GM20431 (cell line): ENCODE results near the gene GLS.
"Not testable (repeated sequence)": the region's sequence is repeated elsewhere in the genome, so short reads cannot be mapped to it uniquely, and the experiment has no call there.

Experiments
- in situ Hi-C: fragments of 300-500 bp; cut with MseI, MboI; formaldehyde crosslinking; loops from one replicate; pipeline ENCODE4 v1.15.0; 2020; ENCODE audit warnings: low sequenced_read_pairs; ENCODE audit not compliant: unreplicated experiment

GLS gene

DNA sequence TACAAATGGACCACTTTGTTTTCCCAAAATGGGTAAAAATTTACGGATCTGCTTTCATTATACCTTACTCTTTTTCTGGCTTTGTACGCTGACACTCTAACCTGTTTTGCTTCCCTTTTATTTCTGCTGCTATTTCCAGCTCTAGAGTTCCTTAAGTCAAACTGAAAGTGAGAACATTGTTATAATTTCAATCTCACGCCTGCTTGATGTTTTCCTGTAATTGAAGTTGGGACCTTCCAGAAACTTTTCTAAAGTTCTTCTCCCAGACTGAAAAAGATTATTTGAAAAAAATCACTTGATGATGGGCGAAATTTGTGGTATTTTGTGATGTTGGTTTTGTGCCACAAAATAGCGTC, 1.8 kb downstream of the GLS start:
- in situ Hi-C loops = no loop called here

DNA sequence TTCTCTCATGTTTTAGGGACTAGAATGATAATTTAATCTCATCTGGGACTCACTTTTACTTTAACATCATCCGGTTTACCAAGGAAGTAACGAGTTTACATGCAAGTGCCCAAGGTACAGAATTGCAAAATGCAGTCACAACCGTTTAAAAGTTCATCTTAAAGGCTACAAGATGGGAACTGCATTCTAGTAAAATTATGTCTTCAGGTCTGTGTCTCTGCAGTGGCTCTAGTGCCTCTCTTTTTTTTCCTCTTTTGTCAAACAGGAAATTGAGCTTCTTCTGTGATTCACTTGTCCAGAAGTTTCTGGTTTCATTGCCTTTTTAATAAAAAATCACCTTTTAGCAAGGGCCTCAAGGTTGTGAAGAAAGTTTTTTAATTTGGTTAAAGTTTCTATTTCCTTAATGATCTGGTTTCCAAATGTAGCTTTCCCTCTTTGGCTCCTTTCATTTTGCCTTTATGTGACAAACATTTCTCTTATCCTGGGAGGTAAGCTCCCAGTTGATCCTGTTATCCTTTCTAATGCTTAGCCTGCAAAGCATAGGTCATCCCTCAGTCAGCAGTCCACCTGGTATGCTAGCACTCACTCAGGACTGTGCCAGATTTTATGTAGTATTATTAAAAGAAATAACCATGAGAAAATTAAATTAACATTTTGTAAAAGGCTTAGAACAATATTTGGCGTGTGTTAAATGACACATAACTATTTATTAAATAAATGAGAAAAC, 2.4 kb downstream of the GLS start:
- in situ Hi-C loops = no loop called here

DNA sequence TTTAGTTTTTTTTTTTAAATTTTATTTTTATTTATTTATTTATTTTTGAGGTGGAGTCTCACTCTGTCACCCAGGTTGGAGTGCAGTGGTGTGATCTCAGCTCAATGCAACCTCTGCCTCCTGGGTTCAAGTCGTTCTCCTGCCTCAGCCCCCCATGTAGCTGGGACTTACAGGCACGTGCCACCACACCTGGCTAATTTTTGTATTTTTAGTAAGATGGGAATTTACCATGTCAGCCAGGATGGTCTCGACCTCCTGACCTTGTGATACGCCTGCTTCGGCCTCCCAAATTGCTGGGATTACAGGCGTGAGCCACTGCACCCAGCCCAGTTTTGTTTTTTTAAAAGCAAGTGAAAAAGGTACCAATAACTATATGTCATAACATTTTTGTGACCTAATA, 5.2 kb downstream of the GLS start:
- in situ Hi-C loops = not testable (repeated sequence)

- in situ Hi-C loops = no loop called here
Observed at GRCh38 chr2:190887089-190887488, 6.5 kb downstream of the GLS start.

GRCh38 chr2:190888449-190888848, 7.8 kb downstream of the GLS start:
- in situ Hi-C loops = no loop called here

DNA sequence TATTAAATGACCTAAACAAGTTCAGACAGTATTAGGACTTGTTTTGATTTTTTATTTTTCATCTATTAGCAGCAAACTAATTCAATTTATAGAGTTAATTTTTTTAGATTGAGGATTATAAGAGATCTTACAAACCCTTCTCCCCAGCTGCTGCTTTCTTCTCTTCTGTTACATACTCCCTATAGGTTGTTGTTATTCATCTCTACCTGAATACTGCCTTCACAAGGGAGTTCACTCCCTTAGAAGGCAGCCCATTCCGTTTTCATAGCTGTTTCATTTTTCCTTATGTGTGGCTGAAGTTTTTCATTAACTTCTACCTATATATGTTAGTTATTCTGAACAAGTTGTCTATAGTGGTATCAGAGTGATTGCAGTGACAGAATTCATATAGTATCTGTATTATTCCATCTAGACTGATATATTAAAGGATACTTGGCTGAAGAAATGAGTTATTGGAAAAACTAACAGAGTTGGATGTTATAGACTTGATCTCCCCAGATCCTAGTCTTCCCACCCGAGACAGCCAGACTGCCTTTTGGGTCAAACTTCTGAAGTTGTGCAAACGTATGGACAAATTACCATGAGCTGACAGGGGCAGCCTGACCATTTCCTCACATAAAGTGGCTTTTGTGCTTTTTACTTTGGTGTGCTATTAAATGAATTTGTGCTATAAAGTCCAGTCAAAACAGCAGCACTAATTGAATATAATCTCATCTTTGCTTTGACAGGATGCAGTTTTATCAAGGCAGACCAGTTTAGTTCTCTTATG, 8.7 kb downstream of the GLS start:
- in situ Hi-C loops = no loop called here

GRCh38 chr2:190891372-190891771, 10.8 kb downstream of the GLS start:
- in situ Hi-C loops = no loop called here

DNA sequence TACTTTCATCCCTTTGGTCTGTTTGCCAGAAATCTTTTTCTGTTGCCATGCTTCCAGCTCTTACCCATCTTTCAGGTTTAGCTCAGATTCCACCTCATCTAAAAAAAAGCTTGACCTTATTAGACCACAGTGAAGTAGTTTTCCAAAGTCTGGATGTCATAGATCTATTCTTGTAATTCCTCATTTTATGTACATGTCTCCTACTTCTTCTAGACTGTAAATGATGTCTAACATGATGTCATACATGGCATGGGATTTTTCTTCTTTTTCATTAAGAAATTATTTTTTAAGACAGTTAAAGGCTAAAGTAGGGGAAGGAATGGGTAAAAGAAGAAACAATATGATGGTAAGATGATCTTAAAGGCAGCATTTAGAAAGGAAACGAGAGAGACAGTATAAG, 11.3 kb downstream of the GLS start:
- in situ Hi-C loops = no loop called here

DNA sequence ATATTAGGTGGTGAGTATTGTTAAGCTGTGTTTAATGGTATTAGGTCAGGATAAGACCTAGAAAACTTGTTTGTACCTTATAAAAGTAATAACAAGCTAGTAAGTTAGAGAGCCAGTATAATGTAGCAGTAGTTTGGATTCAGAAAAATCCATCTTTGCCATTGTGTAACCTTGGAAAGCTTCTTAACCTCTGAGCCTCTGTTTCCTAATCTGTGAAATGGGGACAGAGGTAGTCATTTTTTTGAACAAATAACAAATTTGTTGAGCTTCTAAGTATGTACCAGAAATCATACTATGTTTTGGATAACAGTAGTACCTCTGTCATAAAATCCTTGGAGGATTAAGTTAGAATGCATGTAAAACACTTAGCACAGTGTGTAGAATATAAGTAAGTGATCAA, 12.5 kb downstream of the GLS start:
- in situ Hi-C loops = no loop called here

DNA sequence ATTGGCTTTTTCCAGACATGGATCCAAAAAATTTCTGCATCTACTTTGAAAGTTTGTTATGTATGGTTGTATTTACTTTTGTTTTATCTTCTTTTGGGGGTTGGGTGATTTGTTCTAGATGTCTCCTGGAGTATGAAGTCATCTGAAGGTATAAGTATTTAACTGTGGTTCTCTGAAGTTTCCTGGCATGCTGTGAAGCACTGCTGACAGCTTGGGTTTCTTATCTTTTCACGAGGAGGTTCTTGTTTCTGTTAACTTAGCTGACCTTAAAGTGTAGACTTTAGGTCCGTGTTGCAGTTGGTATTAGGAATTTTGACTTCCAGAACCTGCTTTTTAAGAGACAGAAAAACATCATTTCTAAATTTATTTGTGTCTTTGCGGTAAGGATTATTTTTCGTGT, 15.9 kb downstream of the GLS start:
- in situ Hi-C loops = no loop called here

DNA sequence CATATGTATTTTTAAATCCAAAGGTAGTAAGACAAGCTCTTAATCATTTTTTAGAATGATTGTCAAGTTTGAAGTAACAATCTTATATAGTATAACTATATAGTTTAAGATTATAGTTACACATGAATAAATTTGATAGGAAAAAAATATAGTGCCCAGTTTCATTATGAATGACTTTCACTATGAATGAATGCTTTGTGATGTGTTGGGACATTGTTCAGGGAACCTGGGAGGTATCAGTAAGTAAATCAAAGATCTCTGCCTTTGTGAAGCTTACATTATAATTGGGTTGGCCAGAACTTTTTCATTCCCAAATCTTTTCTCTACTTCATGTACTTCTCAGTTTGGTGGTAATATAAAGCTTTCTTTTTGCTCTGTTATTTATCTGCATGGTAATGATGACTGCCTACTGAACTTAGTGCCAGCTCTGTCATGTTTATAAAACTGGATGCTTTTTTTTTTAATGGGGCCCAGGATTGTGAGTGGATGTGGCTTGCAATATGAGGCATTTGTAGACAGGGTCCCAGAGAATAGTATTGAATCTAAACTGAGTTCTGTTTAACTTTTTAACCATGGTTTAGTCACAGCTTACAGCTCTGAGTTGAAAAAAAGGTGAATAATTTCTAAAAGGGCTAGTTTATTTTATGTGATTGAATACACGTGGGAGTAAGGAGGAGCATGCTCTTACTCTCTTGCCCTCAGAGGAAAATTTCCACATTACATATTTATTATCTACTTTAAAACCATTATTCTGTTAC, 23.3 kb downstream of the GLS start:
- in situ Hi-C loops = no loop called here

DNA sequence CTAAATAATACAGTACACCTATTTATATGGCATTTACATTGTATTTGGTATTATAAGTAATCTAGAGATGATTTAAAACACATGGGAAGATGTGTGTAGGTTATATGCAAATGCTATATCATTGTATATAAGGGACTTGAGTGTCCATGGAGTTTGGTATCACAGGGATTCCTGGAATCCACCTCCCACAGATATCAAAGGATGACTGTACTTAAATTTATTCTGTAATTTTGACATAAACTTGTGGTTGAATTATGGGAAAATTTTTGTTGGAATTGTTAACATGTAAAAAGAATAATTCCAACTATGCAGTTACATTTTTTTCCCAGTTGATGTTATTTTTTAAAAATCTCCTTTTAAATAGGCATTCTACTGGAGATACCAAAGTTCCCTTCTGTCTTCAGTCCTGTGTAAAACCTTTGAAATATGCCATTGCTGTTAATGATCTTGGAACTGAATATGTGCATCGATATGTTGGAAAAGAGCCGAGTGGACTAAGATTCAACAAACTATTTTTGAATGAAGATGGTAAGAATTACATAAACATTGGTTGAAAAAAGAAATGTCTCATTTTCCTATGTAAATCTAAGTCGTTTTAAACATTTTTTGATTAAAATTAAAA, 24.1 kb downstream of the GLS start:
- in situ Hi-C loops = no loop called here

- in situ Hi-C loops = no loop called here
Observed at GRCh38 chr2:190908532-190908931, 27.9 kb downstream of the GLS start.

- in situ Hi-C loops = no loop called here
Observed at GRCh38 chr2:190909680-190910079, 29.1 kb downstream of the GLS start.

DNA sequence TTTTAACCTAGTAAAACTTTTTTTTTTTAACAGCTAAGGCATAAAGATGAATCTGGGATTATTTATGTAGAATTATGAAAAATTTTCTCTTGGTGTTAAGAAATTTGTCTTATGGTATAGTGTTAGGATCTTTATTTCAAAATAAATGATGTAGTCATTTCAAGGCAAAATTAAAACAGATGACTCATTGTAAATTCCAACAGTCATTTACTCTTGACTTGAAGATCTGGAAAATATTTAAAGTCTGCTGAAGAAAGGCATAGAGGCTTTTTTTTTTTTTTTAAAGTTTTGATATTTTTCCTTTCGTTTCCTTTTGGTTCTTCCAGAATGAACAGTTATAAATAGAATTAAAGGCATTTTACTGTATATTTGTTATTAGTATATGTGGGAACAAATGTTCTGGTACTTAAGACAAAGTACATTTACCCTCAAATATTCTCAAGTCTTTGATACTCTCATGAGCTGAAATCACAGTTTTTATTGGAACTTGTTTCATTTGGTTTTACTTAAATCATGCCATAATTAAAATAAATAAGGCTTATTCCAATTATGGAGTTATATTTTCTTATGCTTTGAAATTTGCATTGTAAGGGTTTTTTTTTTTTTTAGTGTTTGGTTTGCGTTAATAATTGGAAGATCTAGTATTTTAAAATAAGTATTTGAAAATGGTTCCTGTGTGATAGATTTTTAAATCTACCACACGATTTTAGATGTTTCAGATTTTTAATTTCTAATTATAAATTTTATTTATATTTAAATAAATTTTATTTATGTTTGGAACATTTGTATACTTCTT, 29.9 kb downstream of the GLS start:
- in situ Hi-C loops = no loop called here

- in situ Hi-C loops = no loop called here
Observed at GRCh38 chr2:190911813-190912212, 31.2 kb downstream of the GLS start.

DNA sequence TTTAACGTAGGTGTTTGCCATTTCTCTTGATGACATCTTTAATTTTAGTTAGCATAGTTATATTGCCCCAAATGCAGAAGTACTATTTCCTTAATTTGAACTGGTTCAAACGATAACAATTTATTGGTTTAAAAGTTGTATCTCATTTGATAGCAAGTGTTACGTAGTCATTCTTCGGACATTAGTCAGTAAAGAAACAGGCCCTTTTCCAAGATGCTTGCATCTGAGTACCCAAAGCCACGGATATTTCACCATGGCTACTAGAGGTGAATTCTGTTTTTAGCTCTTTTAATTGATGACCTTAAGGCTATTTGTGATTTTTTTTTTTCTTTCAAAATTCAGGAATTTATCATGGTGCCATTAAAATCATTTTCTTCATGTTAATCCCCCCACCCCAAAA, 32.1 kb downstream of the GLS start:
- in situ Hi-C loops = no loop called here

- in situ Hi-C loops = no loop called here
Observed at GRCh38 chr2:190913725-190914124, 33.1 kb downstream of the GLS start.

DNA sequence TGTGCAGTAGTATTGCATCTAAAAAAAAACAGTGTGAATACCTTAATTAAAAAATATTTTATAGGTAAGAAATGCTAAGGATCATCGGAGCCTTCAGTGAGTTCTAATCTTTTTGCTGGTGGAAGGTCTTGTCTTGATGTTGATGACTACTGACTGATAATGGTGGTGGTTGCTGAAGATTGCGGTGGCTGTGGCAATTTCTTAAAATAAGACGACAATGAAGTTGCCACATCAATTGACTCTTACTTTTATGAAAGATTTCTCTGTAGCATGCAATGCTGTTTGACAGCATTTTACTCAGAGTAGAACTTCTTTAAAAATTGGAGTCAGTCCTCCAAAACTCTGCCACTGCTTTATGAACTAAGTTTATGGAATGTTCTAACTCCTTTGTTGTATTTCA, 36.2 kb downstream of the GLS start:
- in situ Hi-C loops = no loop called here

- in situ Hi-C loops = no loop called here
Observed at GRCh38 chr2:190920085-190920484, 39.5 kb downstream of the GLS start.
